ENCODE data around the gene INTS2. TPM values are rescaled to one million over a fixed set of nuclear protein-coding genes. Genes with fewer than 3 reads are reported as not detected.

The INTS2 gene
- total RNA-seq, 1 experiment from 2014 or later: 35.2 TPM

DNA sequence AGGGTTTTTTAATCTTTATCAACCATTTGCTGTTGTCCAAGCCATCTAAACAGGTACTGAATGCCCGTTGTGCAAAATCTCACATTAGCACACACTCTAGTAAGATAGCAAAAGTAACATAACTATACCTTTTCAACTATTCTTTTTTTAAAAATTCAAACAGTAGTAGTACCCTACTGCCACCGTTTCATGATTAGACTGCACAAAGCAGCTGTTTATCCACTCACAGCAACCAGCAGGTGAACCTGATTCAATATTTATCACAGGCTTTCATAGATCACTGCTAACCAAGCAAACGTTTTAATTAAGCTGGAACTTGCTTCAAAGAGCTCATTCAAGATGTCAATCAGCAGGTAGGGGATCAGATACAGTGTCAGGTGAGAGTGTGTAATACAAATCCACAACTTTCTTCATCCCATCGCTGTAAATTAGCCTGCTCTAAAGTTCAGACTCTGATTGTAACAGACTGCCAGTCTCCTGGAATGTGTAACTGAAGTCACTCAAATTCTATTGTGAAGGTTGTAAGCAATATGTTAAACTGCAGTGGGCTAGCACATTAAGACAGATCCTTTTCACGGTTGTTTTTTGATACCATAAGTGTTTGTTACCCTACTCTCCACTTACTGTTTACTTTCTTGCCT is 111.8 kb downstream of the INTS2 start:
- in situ Hi-C loops (cut with HindIII; ENCODE audit: low pct_unique_long_range_greater_than_20kb, low sequenced_read_pairs): no loop called here
- DNase-seq (ENCODE audit: low read depth, low spot score): no peak

Small RNAs within 50 kb of the gene (small RNA-seq; reads per million reads assigned to genes)
- 0 reads per million in 2 experiments for gene RF00019

Other genes starting within 250 kb of the INTS2 start
- 13.7 and 14.6 TPM in 2 replicates for gene BRIP1, start 64.5 kb downstream of the INTS2 start, total RNA-seq (2014; rRNA removed; shearing (Covaris generic))
- gene MED13, start 137.3 kb upstream of the INTS2 start, total RNA-seq (2014; rRNA removed; shearing (Covaris generic)): 42.4 and 44.5 TPM in 2 replicates